ENCODE results near the gene ALDH1A1.
"Not testable (repeated sequence)": the region's sequence is repeated elsewhere in the genome, so short reads cannot be mapped to it uniquely, and the experiment has no call there.

ALDH1A1 gene

GRCh38 chr9:72945391-72945790, 7.5 kb downstream of the ALDH1A1 start:
- DNase-seq (ENCODE audit: low read depth in 3 of 3, low spot score in 1 of 3), result no peak

GRCh38 chr9:72943844-72944462, 8.9 kb downstream of the ALDH1A1 start:
- DNase-seq (ENCODE audit: low read depth in 3 of 3, low spot score in 1 of 3), result no peak

GRCh38 chr9:72942451-72942850, 10.4 kb downstream of the ALDH1A1 start:
- DNase-seq (ENCODE audit: low read depth in 3 of 3, low spot score in 1 of 3), result no peak

GRCh38 chr9:72939581-72939980, 13.3 kb downstream of the ALDH1A1 start:
- DNase-seq (ENCODE audit: low read depth in 3 of 3, low spot score in 1 of 3), result not testable (repeated sequence)

- DNase-seq (ENCODE audit: low read depth in 3 of 3, low spot score in 1 of 3), result no peak
Observed at GRCh38 chr9:72937545-72937944, 15.3 kb downstream of the ALDH1A1 start.

GRCh38 chr9:72936679-72937078, 16.2 kb downstream of the ALDH1A1 start:
- no peak for DNase-seq (ENCODE audit: low read depth in 3 of 3, low spot score in 1 of 3)

GRCh38 chr9:72936266-72936665, 16.6 kb downstream of the ALDH1A1 start:
- no peak for DNase-seq (ENCODE audit: low read depth in 3 of 3, low spot score in 1 of 3)

- no peak for DNase-seq (ENCODE audit: low read depth in 3 of 3, low spot score in 1 of 3)
Observed at GRCh38 chr9:72935595-72935994, 17.3 kb downstream of the ALDH1A1 start.

- DNase-seq (ENCODE audit: low read depth in 3 of 3, low spot score in 1 of 3), result no peak
Observed at GRCh38 chr9:72933730-72934665, 18.9 kb downstream of the ALDH1A1 start.

- DNase-seq (ENCODE audit: low read depth in 3 of 3, low spot score in 1 of 3), result no peak
Observed at GRCh38 chr9:72932619-72933018, 20.2 kb downstream of the ALDH1A1 start.

- DNase-seq (ENCODE audit: low read depth in 3 of 3, low spot score in 1 of 3), result no peak
Observed at GRCh38 chr9:72931897-72932296, 21.0 kb downstream of the ALDH1A1 start.

- no peak for DNase-seq (ENCODE audit: low read depth in 3 of 3, low spot score in 1 of 3)
Observed at GRCh38 chr9:72931437-72931836, 21.4 kb downstream of the ALDH1A1 start.

GRCh38 chr9:72930828-72931227, 22.0 kb downstream of the ALDH1A1 start:
- DNase-seq (ENCODE audit: low read depth in 3 of 3, low spot score in 1 of 3), result no peak

- no peak for DNase-seq (ENCODE audit: low read depth in 3 of 3, low spot score in 1 of 3)
Observed at GRCh38 chr9:72929542-72929941, 23.3 kb downstream of the ALDH1A1 start.

- DNase-seq (ENCODE audit: low read depth in 3 of 3, low spot score in 1 of 3), result no peak
Observed at GRCh38 chr9:72928042-72928507, 24.8 kb downstream of the ALDH1A1 start.

GRCh38 chr9:72926506-72926905, 26.3 kb downstream of the ALDH1A1 start:
- no peak for DNase-seq (ENCODE audit: low read depth in 3 of 3, low spot score in 1 of 3)

GRCh38 chr9:72925891-72926290, 27.0 kb downstream of the ALDH1A1 start:
- no peak for DNase-seq (ENCODE audit: low read depth in 3 of 3, low spot score in 1 of 3)

GRCh38 chr9:72925126-72925789, 27.6 kb downstream of the ALDH1A1 start:
- DNase-seq (ENCODE audit: low read depth in 3 of 3, low spot score in 1 of 3), result no peak

GRCh38 chr9:72924154-72924790, 28.6 kb downstream of the ALDH1A1 start:
- DNase-seq (ENCODE audit: low read depth in 3 of 3, low spot score in 1 of 3), result no peak

GRCh38 chr9:72923077-72923476, 29.8 kb downstream of the ALDH1A1 start:
- DNase-seq (ENCODE audit: low read depth in 3 of 3, low spot score in 1 of 3), result no peak

Data from stimulated activated CD4-positive, alpha-beta T cell treated with anti-CD3 and anti-CD28 coated beads, TNF-alpha, amount 100 ng/mL, for 1 hour (primary cell).